ENCODE data around the gene TUBA8.
"Not testable (repeated sequence)": the region's sequence is repeated elsewhere in the genome, so short reads cannot be mapped to it uniquely, and the experiment has no call there.

- not testable (repeated sequence) for TF ChIP-seq CTCF (IDR thresholded peaks at IDR 0.05; ENCODE audit: low read length); EZH2 (IDR thresholded peaks at IDR 0.05; ENCODE audit: borderline replicate concordance, low read length)
Observed at GRCh38 chr22:18071307-18071967, 39.2 kb upstream of the TUBA8 start.
